Stimulated activated effector memory CD8-positive, alpha-beta T cell treated with anti-CD3 and anti-CD28 coated beads, Interleukin-12 subunit alpha, Interleukin-12 subunit beta, amount 100 ng/mL, for 72 hours (primary cell): Measurements from ENCODE around the gene USP20.

ENCODE experiments used
- ATAC-seq: fragments of 150-1000 bp; cut with Tn5 transposase; 2 replicates; pipeline ENCODE4 v1.10.0; 2021
- DNase-seq, 2 donors: peaks; one replicate each; pipeline ENCODE4 v3.0.0; 2021 to 2022; ENCODE audit warnings: low spot score in 2 of 2
- H3K27ac Mint-ChIP-seq: one replicate; pipeline ENCODE4 v1.8.0; 2022; ENCODE audit warnings: mild to moderate bottlenecking, mixed read lengths
- H3K36me3 Mint-ChIP-seq: one replicate; pipeline ENCODE4 v1.8.0; 2022; ENCODE audit warnings: mild to moderate bottlenecking, mixed read lengths
- H3K4me1 Mint-ChIP-seq: one replicate; pipeline ENCODE4 v1.8.0; 2022; ENCODE audit warnings: mixed read lengths
- H3K4me3 Mint-ChIP-seq: one replicate; pipeline ENCODE4 v1.8.0; 2022; ENCODE audit warnings: mild to moderate bottlenecking, mixed read lengths
- H3K9me3 Mint-ChIP-seq: one replicate; pipeline ENCODE4 v1.8.0; 2022; ENCODE audit warnings: mixed read lengths

The USP20 gene

GRCh38 chr9:129871046-129871445 is 35.8 kb downstream of the USP20 start:
- no peak for DNase-seq
- H3K4me1 Mint-ChIP-seq: peaks cover 54% of the 10 kb centered on the region
- peak overlapping the region; percentile 26 for H3K27ac Mint-ChIP-seq
- no peak overlapping the region for H3K4me3 Mint-ChIP-seq
- H3K9me3 Mint-ChIP-seq: no peaks in the 10 kb centered on the region
- no peak for ATAC-seq
- H3K36me3 Mint-ChIP-seq: peaks cover 61% of the 10 kb centered on the region

GRCh38 chr9:129873563-129874190 is 38.4 kb downstream of the USP20 start:
- DNase-seq (no peak), ATAC-seq (no peak)
- Mint-ChIP-seq H3K9me3 (no peaks in the 10 kb centered on the region), H3K27ac (peak overlapping the region; percentile 72), H3K36me3 (peaks cover 66% of the 10 kb centered on the region), H3K4me3 (no peak overlapping the region), H3K4me1 (peaks cover 38% of the 10 kb centered on the region)

- Mint-ChIP-seq H3K36me3 (peaks cover 58% of the 10 kb centered on the region), H3K4me3 (no peak overlapping the region), H3K9me3 (no peaks in the 10 kb centered on the region), H3K27ac (peak overlapping the region; percentile 72), H3K4me1 (peaks cover 31% of the 10 kb centered on the region)
- ATAC-seq (no peak), DNase-seq (no peak)
These were observed 39.2 kb downstream of the USP20 start for GRCh38 chr9:129874261-129875101.

- H3K27ac Mint-ChIP-seq: no peak overlapping the region
- peaks cover 24% of the 10 kb centered on the region for H3K4me1 Mint-ChIP-seq
- no peak for DNase-seq
- peaks cover 53% of the 10 kb centered on the region for H3K36me3 Mint-ChIP-seq
- no peak overlapping the region for H3K4me3 Mint-ChIP-seq
- no peak for ATAC-seq
- no peaks in the 10 kb centered on the region for H3K9me3 Mint-ChIP-seq
These were observed 39.9 kb downstream of the USP20 start for GRCh38 chr9:129875181-129875611.

- Mint-ChIP-seq H3K36me3 (peaks cover 48% of the 10 kb centered on the region), H3K9me3 (no peaks in the 10 kb centered on the region), H3K27ac (no peak overlapping the region), H3K4me1 (peaks cover 24% of the 10 kb centered on the region), H3K4me3 (no peak overlapping the region)
- DNase-seq (no peak), ATAC-seq (no peak)
These were observed 40.6 kb downstream of the USP20 start for GRCh38 chr9:129875687-129876395.

GRCh38 chr9:129876815-129877214 is 41.6 kb downstream of the USP20 start:
- Mint-ChIP-seq H3K27ac (no peak overlapping the region), H3K9me3 (no peaks in the 10 kb centered on the region), H3K36me3 (peaks cover 42% of the 10 kb centered on the region), H3K4me3 (no peak overlapping the region), H3K4me1 (peaks cover 24% of the 10 kb centered on the region)
- DNase-seq (no peak), ATAC-seq (peak; percentile 50)

- Mint-ChIP-seq H3K36me3 (peaks cover 33% of the 10 kb centered on the region), H3K27ac (no peak overlapping the region), H3K4me1 (peaks cover 24% of the 10 kb centered on the region), H3K4me3 (no peak overlapping the region), H3K9me3 (no peaks in the 10 kb centered on the region)
- DNase-seq: no peak
- ATAC-seq: no peak
These were observed 43.0 kb downstream of the USP20 start for GRCh38 chr9:129878291-129878690.

GRCh38 chr9:129879103-129879699 is 43.9 kb downstream of the USP20 start:
- ATAC-seq (no peak), DNase-seq (no peak)
- H3K4me1 Mint-ChIP-seq: peaks cover 21% of the 10 kb centered on the region
- H3K27ac Mint-ChIP-seq: no peak overlapping the region
- H3K36me3 Mint-ChIP-seq: peaks cover 24% of the 10 kb centered on the region
- H3K9me3 Mint-ChIP-seq: no peaks in the 10 kb centered on the region
- no peak overlapping the region for H3K4me3 Mint-ChIP-seq

- DNase-seq (no peak), ATAC-seq (no peak)
- Mint-ChIP-seq H3K27ac (no peak overlapping the region), H3K4me1 (peaks cover 25% of the 10 kb centered on the region), H3K9me3 (no peaks in the 10 kb centered on the region), H3K4me3 (no peak overlapping the region), H3K36me3 (peaks cover 15% of the 10 kb centered on the region)
These were observed 44.9 kb downstream of the USP20 start for GRCh38 chr9:129879991-129880653.

GRCh38 chr9:129880654-129881546 is 45.6 kb downstream of the USP20 start:
- H3K9me3 Mint-ChIP-seq: no peaks in the 10 kb centered on the region
- no peak for DNase-seq
- H3K36me3 Mint-ChIP-seq: peaks cover 10% of the 10 kb centered on the region
- no peak for ATAC-seq
- peaks cover 33% of the 10 kb centered on the region for H3K4me1 Mint-ChIP-seq
- H3K4me3 Mint-ChIP-seq: no peak overlapping the region
- H3K27ac Mint-ChIP-seq: no peak overlapping the region

- Mint-ChIP-seq H3K36me3 (peaks cover 10% of the 10 kb centered on the region), H3K4me3 (no peak overlapping the region), H3K27ac (no peak overlapping the region), H3K9me3 (no peaks in the 10 kb centered on the region), H3K4me1 (peaks cover 38% of the 10 kb centered on the region)
- DNase-seq (no peak), ATAC-seq (no peak)
These were observed 46.5 kb downstream of the USP20 start for GRCh38 chr9:129881547-129882324.

GRCh38 chr9:129884220-129885017 is 49.2 kb downstream of the USP20 start:
- Mint-ChIP-seq H3K9me3 (no peaks in the 10 kb centered on the region), H3K27ac (peak overlapping the region; percentile 99), H3K4me3 (peak overlapping the region; percentile 93), H3K36me3 (no peaks in the 10 kb centered on the region), H3K4me1 (peaks cover 58% of the 10 kb centered on the region)
- ATAC-seq (peak; percentile 66), DNase-seq (peak; percentile 84 to 93)
